K562 (cell line): ENCODE measurements around the gene TNFAIP3. TPM values are rescaled to one million over a fixed set of nuclear protein-coding genes. Genes with fewer than 3 reads are reported as not detected.

Source experiments
- DDX20 ChIP-seq: fragments of 450-650 bp; IDR thresholded peaks from 2 replicates; pipeline ENCODE4 v1.6.1; 2016; ENCODE audit warnings: missing genetic modification characterization, low read depth, mild to moderate bottlenecking, missing compliant biosample characterization, moderate library complexity
- GABPA ChIP-seq: fragments of 200-800 bp; sonication (Bioruptor generic); conservative IDR thresholded peaks from 2 replicates; pipeline ENCODE4 v1.6.1; 2016; ENCODE audit warnings: low read depth, missing genetic modification characterization, missing compliant biosample characterization
- MAZ ChIP-seq, 2 experiments: fragments of 450-650 bp in 1 of 2; sonication (generic) in 1 of 2; formaldehyde crosslinking; IDR thresholded peaks in 1 of 2; conservative IDR thresholded peaks in 1 of 2; 2 replicates each; pipeline versions ENCODE4 v1.4.0 to v1.5.0; 2020; ENCODE audit warnings: mild to moderate bottlenecking in 1 of 2, missing genetic modification reagents in 1 of 2
- NRF1 ChIP-seq, 2 experiments: fragments of 450-650 bp; IDR thresholded peaks in 1 of 2; conservative IDR thresholded peaks in 1 of 2; 2 replicates each; pipeline ENCODE4 v1.6.1; 2014; ENCODE audit warnings: mild to moderate bottlenecking in 2 of 2
- POLR3A ChIP-seq: IDR thresholded peaks from 2 replicates; pipeline ENCODE4 v1.6.1; 2011; ENCODE audit warnings: borderline replicate concordance, mild to moderate bottlenecking, moderate library complexity; ENCODE audit not compliant: insufficient read length, insufficient read depth; ENCODE audit errors: extremely low read depth
- TEAD4 ChIP-seq, 2 experiments: sonication (generic) in 1 of 2; formaldehyde crosslinking in 1 of 2; IDR thresholded peaks; 2 replicates each; pipeline versions ENCODE4 v1.6.1 to v1.8.0; 2012 to 2022; ENCODE audit warnings: borderline replicate concordance in 1 of 2, inconsistent platforms in 1 of 2, low read length in 1 of 2, mild to moderate bottlenecking in 1 of 2, missing genetic modification reagents in 1 of 2
- ZKSCAN8 ChIP-seq: fragments of 200-800 bp; sonication (Bioruptor generic); IDR thresholded peaks from 2 replicates; pipeline ENCODE4 v1.6.1; 2016; ENCODE audit warnings: missing genetic modification characterization, missing compliant biosample characterization
- polyA plus RNA-seq, 8 experiments: library from polyadenylated mRNA; depleted of rRNA in 4 of 8; stranded (reverse) in 5 of 8; unstranded in 3 of 8; fragments of >200 nt; fragmentation: Nextera tagmentation in 2 of 8; fragmentation: Illumina TruSeq in 1 of 8; extraction: Ambion mirVana in 2 of 8; extraction: Trizol in 1 of 8; gene quantifications; 2 replicates each; pipeline versions ENCODE4 v1.2.1 to v1.2.3, GENCODE V29; 2011 to 2014; ENCODE audit warnings: inconsistent platforms in 1 of 8, missing spikeins in 1 of 8
- total RNA-seq, 7 experiments: library from RNA; depleted of rRNA in 6 of 7; stranded (reverse); fragments of >200 nt in 6 of 7; fragmentation: Illumina TruSeq in 2 of 7; extraction: Trizol in 2 of 7; gene quantifications; 2 replicates each; pipeline versions ENCODE4 v1.2.1 to v1.2.3, GENCODE V29; 2011 to 2021; ENCODE audit warnings: low replicate concordance in 1 of 7
- TF ChIP-seq, protein P1 (sequence below): fragments of 200-800 bp; sonication (Bioruptor generic); IDR thresholded peaks from 2 replicates; pipeline ENCODE4 v1.6.1; 2016; ENCODE audit warnings: missing genetic modification characterization, missing compliant biosample characterization
- TF ChIP-seq, protein P2 (sequence below): fragments of 250-450 bp; sonication (Bioruptor Pico); IDR thresholded peaks from 2 replicates; pipeline ENCODE4 v1.5.0; 2022; ENCODE audit warnings: mild to moderate bottlenecking
- TF ChIP-seq, protein P3 (sequence below): fragments of 250-450 bp; sonication (Bioruptor Pico); IDR thresholded peaks from 2 replicates; pipeline ENCODE4 v1.5.0; 2021
- TF ChIP-seq, protein P4 (sequence below): IDR thresholded peaks from 3 replicates; pipeline ENCODE4 v1.6.1; 2011; ENCODE audit warnings: borderline replicate concordance, mild to moderate bottlenecking; ENCODE audit not compliant: insufficient read length, insufficient read depth
- TF ChIP-seq, protein P5 (sequence below): fragments of 250-450 bp; sonication (Bioruptor Pico); IDR thresholded peaks from 2 replicates; pipeline ENCODE4 v1.8.0; 2021; ENCODE audit warnings: moderate library complexity, mild to moderate bottlenecking, inconsistent platforms

TNFAIP3 gene
- total and polyA plus RNA-seq, 9 of the 15 experiments (the other 6 are each of a cell fraction or from before 2014, with no cell fraction given), result 0.79 to 17.0 (median 6.4) TPM

DNA sequence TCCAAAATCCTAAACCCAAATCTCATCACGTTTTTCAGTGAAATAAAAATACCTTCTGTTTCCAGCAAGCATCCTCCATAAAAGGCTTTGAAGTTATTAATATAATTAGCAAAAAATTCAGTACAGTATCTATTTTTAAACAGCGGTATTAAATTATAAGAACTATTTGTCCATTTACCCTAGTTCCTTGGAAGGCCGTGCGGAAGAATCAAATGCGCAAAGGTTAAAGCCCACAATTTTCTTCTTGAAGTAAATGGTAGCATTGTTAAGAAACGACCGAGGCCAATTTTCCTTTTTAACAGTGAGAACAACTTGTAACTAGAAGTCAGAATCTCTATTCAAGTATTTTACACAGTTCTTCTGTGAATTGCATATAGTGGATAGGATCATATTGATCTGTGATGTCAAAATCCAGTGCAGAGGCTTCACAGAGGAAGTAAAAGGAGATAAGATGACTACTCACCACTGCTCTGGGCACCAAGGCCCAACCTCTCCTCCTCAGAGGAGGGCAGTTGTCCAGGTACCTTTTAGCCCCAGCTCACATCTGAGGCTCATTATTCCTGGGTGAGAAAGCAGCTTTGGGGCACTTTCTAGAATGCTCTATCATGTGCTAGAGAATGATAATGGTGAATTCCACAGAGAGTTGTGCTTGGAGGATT is 36.3 kb downstream of the TNFAIP3 start (continued):
- TF ChIP-seq NRF1 (conservative IDR thresholded peaks at IDR 0.05 in 1 of 2, IDR thresholded peaks at IDR 0.05 in 1 of 2) (no peak), GABPA (tag) (no peak), TEAD4 (IDR thresholded peaks at IDR 0.05; ENCODE audit: low read length) (no peak), TEAD4 (CRISPR knock-in tag; IDR thresholded peaks at IDR 0.05; ENCODE audit: borderline replicate concordance) (no peak), POLR3A (no peak), ZKSCAN8 (CRISPR knock-in tag) (no peak; the same call in 1 of the 2 replicates), MAZ (CRISPR knock-in tag; conservative IDR thresholded peaks at IDR 0.05 in 1 of 2, IDR thresholded peaks at IDR 0.05 in 1 of 2) (peak in 1 of 2 experiments; percentile 43; a peak in 1 of 4 replicates), DDX20 (tag) (0 out of 2 replicates have a peak, but pooled peaks have one; percentile 20)
- TF ChIP-seq, protein P1, sequence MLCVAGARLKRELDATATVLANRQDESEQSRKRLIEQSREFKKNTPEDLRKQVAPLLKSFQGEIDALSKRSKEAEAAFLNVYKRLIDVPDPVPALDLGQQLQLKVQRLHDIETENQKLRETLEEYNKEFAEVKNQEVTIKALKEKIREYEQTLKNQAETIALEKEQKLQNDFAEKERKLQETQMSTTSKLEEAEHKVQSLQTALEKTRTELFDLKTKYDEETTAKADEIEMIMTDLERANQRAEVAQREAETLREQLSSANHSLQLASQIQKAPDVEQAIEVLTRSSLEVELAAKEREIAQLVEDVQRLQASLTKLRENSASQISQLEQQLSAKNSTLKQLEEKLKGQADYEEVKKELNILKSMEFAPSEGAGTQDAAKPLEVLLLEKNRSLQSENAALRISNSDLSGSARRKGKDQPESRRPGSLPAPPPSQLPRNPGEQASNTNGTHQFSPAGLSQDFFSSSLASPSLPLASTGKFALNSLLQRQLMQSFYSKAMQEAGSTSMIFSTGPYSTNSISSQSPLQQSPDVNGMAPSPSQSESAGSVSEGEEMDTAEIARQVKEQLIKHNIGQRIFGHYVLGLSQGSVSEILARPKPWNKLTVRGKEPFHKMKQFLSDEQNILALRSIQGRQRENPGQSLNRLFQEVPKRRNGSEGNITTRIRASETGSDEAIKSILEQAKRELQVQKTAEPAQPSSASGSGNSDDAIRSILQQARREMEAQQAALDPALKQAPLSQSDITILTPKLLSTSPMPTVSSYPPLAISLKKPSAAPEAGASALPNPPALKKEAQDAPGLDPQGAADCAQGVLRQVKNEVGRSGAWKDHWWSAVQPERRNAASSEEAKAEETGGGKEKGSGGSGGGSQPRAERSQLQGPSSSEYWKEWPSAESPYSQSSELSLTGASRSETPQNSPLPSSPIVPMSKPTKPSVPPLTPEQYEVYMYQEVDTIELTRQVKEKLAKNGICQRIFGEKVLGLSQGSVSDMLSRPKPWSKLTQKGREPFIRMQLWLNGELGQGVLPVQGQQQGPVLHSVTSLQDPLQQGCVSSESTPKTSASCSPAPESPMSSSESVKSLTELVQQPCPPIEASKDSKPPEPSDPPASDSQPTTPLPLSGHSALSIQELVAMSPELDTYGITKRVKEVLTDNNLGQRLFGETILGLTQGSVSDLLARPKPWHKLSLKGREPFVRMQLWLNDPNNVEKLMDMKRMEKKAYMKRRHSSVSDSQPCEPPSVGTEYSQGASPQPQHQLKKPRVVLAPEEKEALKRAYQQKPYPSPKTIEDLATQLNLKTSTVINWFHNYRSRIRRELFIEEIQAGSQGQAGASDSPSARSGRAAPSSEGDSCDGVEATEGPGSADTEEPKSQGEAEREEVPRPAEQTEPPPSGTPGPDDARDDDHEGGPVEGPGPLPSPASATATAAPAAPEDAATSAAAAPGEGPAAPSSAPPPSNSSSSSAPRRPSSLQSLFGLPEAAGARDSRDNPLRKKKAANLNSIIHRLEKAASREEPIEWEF (CRISPR knock-in tag), result peak; percentile 63; the same call in 1 of the 2 replicates
- TF ChIP-seq, protein P2, sequence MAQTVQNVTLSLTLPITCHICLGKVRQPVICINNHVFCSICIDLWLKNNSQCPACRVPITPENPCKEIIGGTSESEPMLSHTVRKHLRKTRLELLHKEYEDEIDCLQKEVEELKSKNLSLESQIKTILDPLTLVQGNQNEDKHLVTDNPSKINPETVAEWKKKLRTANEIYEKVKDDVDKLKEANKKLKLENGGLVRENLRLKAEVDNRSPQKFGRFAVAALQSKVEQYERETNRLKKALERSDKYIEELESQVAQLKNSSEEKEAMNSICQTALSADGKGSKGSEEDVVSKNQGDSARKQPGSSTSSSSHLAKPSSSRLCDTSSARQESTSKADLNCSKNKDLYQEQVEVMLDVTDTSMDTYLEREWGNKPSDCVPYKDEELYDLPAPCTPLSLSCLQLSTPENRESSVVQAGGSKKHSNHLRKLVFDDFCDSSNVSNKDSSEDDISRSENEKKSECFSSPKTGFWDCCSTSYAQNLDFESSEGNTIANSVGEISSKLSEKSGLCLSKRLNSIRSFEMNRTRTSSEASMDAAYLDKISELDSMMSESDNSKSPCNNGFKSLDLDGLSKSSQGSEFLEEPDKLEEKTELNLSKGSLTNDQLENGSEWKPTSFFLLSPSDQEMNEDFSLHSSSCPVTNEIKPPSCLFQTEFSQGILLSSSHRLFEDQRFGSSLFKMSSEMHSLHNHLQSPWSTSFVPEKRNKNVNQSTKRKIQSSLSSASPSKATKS, result no peak
- TF ChIP-seq, protein P3, sequence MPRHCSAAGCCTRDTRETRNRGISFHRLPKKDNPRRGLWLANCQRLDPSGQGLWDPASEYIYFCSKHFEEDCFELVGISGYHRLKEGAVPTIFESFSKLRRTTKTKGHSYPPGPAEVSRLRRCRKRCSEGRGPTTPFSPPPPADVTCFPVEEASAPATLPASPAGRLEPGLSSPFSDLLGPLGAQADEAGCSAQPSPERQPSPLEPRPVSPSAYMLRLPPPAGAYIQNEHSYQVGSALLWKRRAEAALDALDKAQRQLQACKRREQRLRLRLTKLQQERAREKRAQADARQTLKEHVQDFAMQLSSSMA (CRISPR knock-in tag), result no peak
- TF ChIP-seq, protein P4, sequence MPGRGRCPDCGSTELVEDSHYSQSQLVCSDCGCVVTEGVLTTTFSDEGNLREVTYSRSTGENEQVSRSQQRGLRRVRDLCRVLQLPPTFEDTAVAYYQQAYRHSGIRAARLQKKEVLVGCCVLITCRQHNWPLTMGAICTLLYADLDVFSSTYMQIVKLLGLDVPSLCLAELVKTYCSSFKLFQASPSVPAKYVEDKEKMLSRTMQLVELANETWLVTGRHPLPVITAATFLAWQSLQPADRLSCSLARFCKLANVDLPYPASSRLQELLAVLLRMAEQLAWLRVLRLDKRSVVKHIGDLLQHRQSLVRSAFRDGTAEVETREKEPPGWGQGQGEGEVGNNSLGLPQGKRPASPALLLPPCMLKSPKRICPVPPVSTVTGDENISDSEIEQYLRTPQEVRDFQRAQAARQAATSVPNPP, result no peak
- TF ChIP-seq, protein P5, sequence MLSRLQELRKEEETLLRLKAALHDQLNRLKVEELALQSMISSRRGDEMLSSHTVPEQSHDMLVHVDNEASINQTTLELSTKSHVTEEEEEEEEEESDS, result no peak
